ENCODE measurements around the gene NFKBIE. TPM values are rescaled to one million over a fixed set of nuclear protein-coding genes. Genes with fewer than 3 reads are reported as not detected.

Gene NFKBIE
- total and polyA plus RNA-seq, 9 of the 15 experiments (the other 6 are each of a cell fraction or from before 2014, with no cell fraction given) = 2.1 to 16.4 (median 11.7) TPM

DNA sequence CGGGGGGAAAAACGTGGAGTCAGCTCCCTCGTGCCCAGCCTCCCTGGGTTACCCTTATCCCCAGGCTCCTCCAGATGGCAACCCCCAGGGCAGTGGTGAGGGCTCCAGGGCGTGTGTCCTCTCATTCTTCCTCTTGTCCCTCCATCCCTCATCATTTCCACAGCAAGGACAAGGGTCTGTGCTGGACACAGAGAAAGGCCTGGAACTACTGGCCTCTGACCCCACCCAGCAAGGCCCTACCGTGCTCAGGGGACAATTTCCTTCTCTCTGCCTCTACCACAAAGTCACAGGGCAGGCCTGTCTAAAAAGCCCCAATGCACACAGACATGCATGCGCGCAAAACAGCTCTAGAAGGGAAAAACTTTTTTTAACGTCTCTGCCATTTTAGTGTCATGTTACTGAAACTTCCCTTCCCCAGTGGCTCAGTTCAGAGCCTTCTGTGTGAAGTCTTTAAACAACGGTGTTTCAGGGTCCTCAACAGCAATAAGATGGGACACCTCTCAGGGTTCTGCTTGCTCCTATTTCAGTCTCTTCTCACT, 7.0 kb downstream of the NFKBIE start:
- FAIRE-seq = no peak
- in situ Hi-C loops (cut with MboI) = no loop called here
- H4K20me1 ChIP-seq (replicated peaks; ENCODE audit: control insufficient read depth, insufficient read depth, low read length) = peaks cover 32% of the 10 kb centered on the region

DNA sequence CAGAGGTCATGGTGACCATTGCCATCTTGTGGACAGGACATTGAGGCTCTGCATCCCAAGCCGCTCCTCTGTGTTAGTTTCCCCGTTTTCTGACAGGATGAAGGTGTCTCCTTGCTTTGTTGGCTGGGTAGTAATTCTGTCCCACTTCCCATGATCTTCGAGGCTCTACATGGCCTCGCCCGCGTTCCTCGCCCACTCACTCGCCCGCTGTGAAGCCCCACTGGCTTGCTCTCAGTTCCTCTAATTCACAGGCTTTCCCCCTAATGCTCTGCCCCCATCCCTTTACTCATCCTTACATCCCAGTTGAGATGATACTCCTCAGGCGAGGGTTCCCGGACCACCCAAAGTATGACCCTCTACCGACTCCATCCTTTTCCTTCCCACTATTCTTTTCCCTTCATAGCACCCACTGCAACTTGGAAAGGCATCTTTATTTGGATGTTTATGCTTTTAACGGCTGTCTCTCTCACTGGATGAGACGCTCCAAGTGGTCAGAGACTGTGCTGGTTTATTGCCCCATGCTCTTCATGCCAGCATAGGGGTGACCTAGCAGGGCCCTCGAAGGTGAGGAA, 7.5 kb downstream of the NFKBIE start:
- ATAC-seq = no peak
- peaks cover 24% of the 10 kb centered on the region for H3K79me2 ChIP-seq (ENCODE audit: control insufficient read depth, insufficient read depth, low read length)
- intact Hi-C loops (cut with micrococcal nuclease) = no loop called here
- peaks cover 31 to 48% of the 10 kb centered on the region in 2 experiments; a peak in 4 of 5 replicates for H3K4me1 ChIP-seq (replicated peaks in 1 of 2; ENCODE audit: control insufficient read depth in 2 of 2, insufficient read depth in 2 of 2, low read length in 2 of 2)
- peaks cover 78% of the 10 kb centered on the region for H3K36me3 ChIP-seq (ENCODE audit: control insufficient read depth, insufficient read depth, low read length)
- H3K27me3 ChIP-seq (ENCODE audit: control insufficient read depth in 2 of 2, insufficient read depth in 2 of 2, low read length in 2 of 2) = no peaks in the 10 kb centered on the region
- peak overlapping the region; percentile 89 for H3K4me2 ChIP-seq (ENCODE audit: insufficient read depth, low read length)
- peaks cover 38% of the 10 kb centered on the region for H4K20me1 ChIP-seq (replicated peaks; ENCODE audit: control insufficient read depth, insufficient read depth, low read length)
- POLR2A ChIA-PET = interaction anchor here (1.0 to 3.2 kb wide), 3 partner anchors 10 to 44 kb away, joined by 6 to 144 read pairs (median 9); partner anchors contain the start of gene HSP90AB1
- no peak for DNase-seq (ENCODE audit: extremely low read depth in 1 of 4, low spot score in 3 of 4)
- no peaks in the 10 kb centered on the region for H3K9me3 ChIP-seq (replicated peaks; ENCODE audit: control insufficient read depth, insufficient read depth, low read depth, low read length)
- peak overlapping the region; percentile 81 for H3K4me3 ChIP-seq
- H3K9ac ChIP-seq (ENCODE audit: insufficient read depth in 1 of 2, low read depth in 2 of 2, low read length in 2 of 2) = peak overlapping the region; percentile 85 to 93
- peaks cover 19% of the 10 kb centered on the region for H3K9me1 ChIP-seq (ENCODE audit: control insufficient read depth, insufficient read depth, low read length)
- peak; percentile 51 for FAIRE-seq
- in situ Hi-C loops (cut with MboI) = no loop called here
- WGBS (ENCODE audit: insufficient coverage, low coverage, missing lambda C conversion rate) = 41% methylated on average over 15 of the region's 15 CpGs
- CTCF ChIA-PET (ENCODE audit: low intra/inter-chr PET ratio) = interaction anchor here (0.6 to 1.5 kb wide), 4 partner anchors 85 to 908 kb away, joined by 3 to 7 read pairs (median 4); no protein-coding TSS in a partner anchor
- BruUV-seq (replicated peaks) = no TSS peak
- H3K27ac ChIP-seq (ENCODE audit: extremely low read depth, low read depth, low read length) = peak overlapping the region; percentile 93
- H2AFZ ChIP-seq (ENCODE audit: low read depth, low read length) = peak overlapping the region; percentile 94
- TF ChIP-seq MAFG (tag; conservative IDR thresholded peaks at IDR 0.05) (peak; percentile 66), ZNF174 (CRISPR knock-in tag; IDR thresholded peaks at IDR 0.05) (no peak), NCOA1 (IDR thresholded peaks at IDR 0.05; ENCODE audit: low read depth) (0 out of 2 replicates have a peak, but pooled peaks have one; percentile 30)
- TF ChIP-seq, protein P1, sequence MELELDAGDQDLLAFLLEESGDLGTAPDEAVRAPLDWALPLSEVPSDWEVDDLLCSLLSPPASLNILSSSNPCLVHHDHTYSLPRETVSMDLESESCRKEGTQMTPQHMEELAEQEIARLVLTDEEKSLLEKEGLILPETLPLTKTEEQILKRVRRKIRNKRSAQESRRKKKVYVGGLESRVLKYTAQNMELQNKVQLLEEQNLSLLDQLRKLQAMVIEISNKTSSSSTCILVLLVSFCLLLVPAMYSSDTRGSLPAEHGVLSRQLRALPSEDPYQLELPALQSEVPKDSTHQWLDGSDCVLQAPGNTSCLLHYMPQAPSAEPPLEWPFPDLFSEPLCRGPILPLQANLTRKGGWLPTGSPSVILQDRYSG (tag; conservative IDR thresholded peaks at IDR 0.05; ENCODE audit: low read depth) = peak; percentile 70
- TF ChIP-seq, protein P2, sequence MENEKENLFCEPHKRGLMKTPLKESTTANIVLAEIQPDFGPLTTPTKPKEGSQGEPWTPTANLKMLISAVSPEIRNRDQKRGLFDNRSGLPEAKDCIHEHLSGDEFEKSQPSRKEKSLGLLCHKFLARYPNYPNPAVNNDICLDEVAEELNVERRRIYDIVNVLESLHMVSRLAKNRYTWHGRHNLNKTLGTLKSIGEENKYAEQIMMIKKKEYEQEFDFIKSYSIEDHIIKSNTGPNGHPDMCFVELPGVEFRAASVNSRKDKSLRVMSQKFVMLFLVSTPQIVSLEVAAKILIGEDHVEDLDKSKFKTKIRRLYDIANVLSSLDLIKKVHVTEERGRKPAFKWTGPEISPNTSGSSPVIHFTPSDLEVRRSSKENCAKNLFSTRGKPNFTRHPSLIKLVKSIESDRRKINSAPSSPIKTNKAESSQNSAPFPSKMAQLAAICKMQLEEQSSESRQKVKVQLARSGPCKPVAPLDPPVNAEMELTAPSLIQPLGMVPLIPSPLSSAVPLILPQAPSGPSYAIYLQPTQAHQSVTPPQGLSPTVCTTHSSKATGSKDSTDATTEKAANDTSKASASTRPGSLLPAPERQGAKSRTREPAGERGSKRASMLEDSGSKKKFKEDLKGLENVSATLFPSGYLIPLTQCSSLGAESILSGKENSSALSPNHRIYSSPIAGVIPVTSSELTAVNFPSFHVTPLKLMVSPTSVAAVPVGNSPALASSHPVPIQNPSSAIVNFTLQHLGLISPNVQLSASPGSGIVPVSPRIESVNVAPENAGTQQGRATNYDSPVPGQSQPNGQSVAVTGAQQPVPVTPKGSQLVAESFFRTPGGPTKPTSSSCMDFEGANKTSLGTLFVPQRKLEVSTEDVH (IDR thresholded peaks at IDR 0.05; ENCODE audit: low read depth, partially characterized antibody) = peak; percentile 55
- TF ChIP-seq, protein P3, sequence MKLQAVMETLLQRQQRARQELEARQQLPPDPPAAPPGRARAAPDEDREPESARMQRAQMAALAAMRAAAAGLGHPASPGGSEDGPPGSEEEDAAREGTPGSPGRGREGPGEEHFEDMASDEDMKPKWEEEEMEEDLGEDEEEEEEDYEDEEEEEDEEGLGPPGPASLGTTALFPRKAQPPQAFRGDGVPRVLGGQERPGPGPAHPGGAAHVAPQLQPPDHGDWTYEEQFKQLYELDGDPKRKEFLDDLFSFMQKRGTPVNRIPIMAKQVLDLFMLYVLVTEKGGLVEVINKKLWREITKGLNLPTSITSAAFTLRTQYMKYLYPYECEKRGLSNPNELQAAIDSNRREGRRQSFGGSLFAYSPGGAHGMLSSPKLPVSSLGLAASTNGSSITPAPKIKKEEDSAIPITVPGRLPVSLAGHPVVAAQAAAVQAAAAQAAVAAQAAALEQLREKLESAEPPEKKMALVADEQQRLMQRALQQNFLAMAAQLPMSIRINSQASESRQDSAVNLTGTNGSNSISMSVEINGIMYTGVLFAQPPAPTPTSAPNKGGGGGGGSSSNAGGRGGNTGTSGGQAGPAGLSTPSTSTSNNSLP (IDR thresholded peaks at IDR 0.05; ENCODE audit: borderline replicate concordance, low read depth, low read length) = no peak; the same call in 1 of the 2 replicates

More for the DNA sequence above, 7.0 kb downstream of the NFKBIE start:
- intact Hi-C loops (cut with micrococcal nuclease) = no loop called here
- ChIA-PET CTCF (ENCODE audit: low intra/inter-chr PET ratio) (interaction anchor here (0.7 to 1.5 kb wide), 2 partner anchors 85 to 86 kb away, joined by 3 to 7 read pairs; no protein-coding TSS in a partner anchor), POLR2A (interaction anchor here (1.0 kb wide), 1 partner anchor 11 kb away, joined by 9 read pairs; no protein-coding TSS in a partner anchor)
- Histone ChIP-seq H3K9me3 (replicated peaks; ENCODE audit: control insufficient read depth, insufficient read depth, low read depth, low read length) (no peaks in the 10 kb centered on the region), H3K9ac (ENCODE audit: insufficient read depth in 1 of 2, low read depth in 2 of 2, low read length in 2 of 2) (peak overlapping the region; percentile 85 to 93; a peak in 3 of 4 replicates), H3K4me1 (replicated peaks in 1 of 2; ENCODE audit: control insufficient read depth in 2 of 2, insufficient read depth in 2 of 2, low read length in 2 of 2) (peaks cover 36 to 53% of the 10 kb centered on the region in 2 experiments; a peak in 4 of 5 replicates), H3K4me3 (no peak overlapping the region), H3K27me3 (ENCODE audit: control insufficient read depth in 2 of 2, insufficient read depth in 2 of 2, low read length in 2 of 2) (no peaks in the 10 kb centered on the region), H3K9me1 (ENCODE audit: control insufficient read depth, insufficient read depth, low read length) (peaks cover 15% of the 10 kb centered on the region), H2AFZ (ENCODE audit: low read depth, low read length) (peak overlapping the region; percentile 94), H3K79me2 (ENCODE audit: control insufficient read depth, insufficient read depth, low read length) (peaks cover 24% of the 10 kb centered on the region), H3K36me3 (ENCODE audit: control insufficient read depth, insufficient read depth, low read length) (peaks cover 75% of the 10 kb centered on the region), H3K4me2 (ENCODE audit: insufficient read depth, low read length) (no peak overlapping the region; the same call in 1 of the 2 replicates), H3K27ac (ENCODE audit: extremely low read depth, low read depth, low read length) (peak overlapping the region; percentile 93)
- TF ChIP-seq SAP30 (IDR thresholded peaks at IDR 0.05; ENCODE audit: borderline replicate concordance, insufficient read depth, low read depth, low read length, poor library complexity, severe bottlenecking) (no peak), ZNF232 (CRISPR knock-in tag; IDR thresholded peaks at IDR 0.05) (0 out of 2 replicates have a peak, but pooled peaks have one; percentile 8)
- WGBS (ENCODE audit: insufficient coverage, low coverage, missing lambda C conversion rate) = 69% methylated on average over 9 of the region's 9 CpGs
- ATAC-seq = no peak
- no TSS peak for BruUV-seq (replicated peaks)
- DNase-seq (ENCODE audit: extremely low read depth in 1 of 4, low spot score in 3 of 4) = no peak
